ENCODE measurements around the gene DYSF. TPM values are rescaled to one million over a fixed set of nuclear protein-coding genes. Genes with fewer than 3 reads are reported as not detected.

The DYSF gene
- total RNA-seq, 1 donor from 2014 or later: 0.13 TPM

- ChIA-PET POLR2A (no interaction called here), CTCF (no interaction called here)
- intact Hi-C loops (cut with micrococcal nuclease): no loop called here
- H3K9me3 Mint-ChIP-seq: peaks cover 6% of the 10 kb centered on the region
- no peak for ATAC-seq (ENCODE audit: low read depth)
- H3K36me3 Mint-ChIP-seq (ENCODE audit: low read depth): no peaks in the 10 kb centered on the region
- no peaks in the 10 kb centered on the region for H3K4me1 Mint-ChIP-seq
- no peak for TF ChIP-seq CTCF (IDR thresholded peaks at IDR 0.05)
- H3K27me3 Mint-ChIP-seq: no peaks in the 10 kb centered on the region
- no peak overlapping the region for H3K27ac Mint-ChIP-seq
- H3K4me3 Mint-ChIP-seq: no peak overlapping the region
- no peak for DNase-seq
Observed at GRCh38 chr2:71735676-71736075, 282.3 kb downstream of the DYSF start.

Other genes starting within 250 kb of the DYSF start
- 3.7 and 4.0 TPM in 2 replicates for gene PAIP2B, start 226.5 kb upstream of the DYSF start, total RNA-seq
- gene ZNF638, start 121.8 kb upstream of the DYSF start, total RNA-seq: 125 and 152 TPM in 2 replicates